Measurements from ENCODE around the gene RBM44. TPM values are rescaled to one million over a fixed set of nuclear protein-coding genes. Genes with fewer than 3 reads are reported as not detected.
"Not testable (repeated sequence)": the region's sequence is repeated elsewhere in the genome, so short reads cannot be mapped to it uniquely, and the experiment has no call there.

Gene RBM44
- total RNA-seq, 3 donors from 2014 or later, result 1.4 to 2.5 (median 2.0) TPM

DNA sequence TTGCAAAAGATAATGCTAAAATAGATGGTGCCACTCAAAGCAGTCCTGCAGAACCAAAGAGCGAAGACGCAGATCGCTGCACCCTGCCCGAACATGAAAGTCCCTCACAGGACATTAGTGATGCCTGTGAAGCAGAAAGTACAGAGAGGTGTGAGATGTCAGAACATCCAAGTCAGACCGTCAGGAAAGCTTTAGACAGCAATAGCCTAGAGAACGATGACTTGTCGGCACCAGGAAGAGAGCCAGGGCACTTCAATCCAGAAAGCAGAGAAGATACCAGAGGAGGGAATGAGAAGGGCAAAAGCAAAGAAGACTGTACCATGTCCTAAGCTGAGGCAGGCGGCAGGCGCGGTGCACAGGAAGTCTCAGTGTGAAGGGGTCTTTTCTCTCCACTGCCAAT, 34.8 kb upstream of the RBM44 start:
- no peaks in the 10 kb centered on the region for H3K9me3 ChIP-seq
- H3K4me1 ChIP-seq, result no peaks in the 10 kb centered on the region
- TF ChIP-seq POLR2A (IDR thresholded peaks at IDR 0.05) (no peak), POLR2AphosphoS5 (IDR thresholded peaks at IDR 0.05) (no peak)
- TF ChIP-seq, protein P1, sequence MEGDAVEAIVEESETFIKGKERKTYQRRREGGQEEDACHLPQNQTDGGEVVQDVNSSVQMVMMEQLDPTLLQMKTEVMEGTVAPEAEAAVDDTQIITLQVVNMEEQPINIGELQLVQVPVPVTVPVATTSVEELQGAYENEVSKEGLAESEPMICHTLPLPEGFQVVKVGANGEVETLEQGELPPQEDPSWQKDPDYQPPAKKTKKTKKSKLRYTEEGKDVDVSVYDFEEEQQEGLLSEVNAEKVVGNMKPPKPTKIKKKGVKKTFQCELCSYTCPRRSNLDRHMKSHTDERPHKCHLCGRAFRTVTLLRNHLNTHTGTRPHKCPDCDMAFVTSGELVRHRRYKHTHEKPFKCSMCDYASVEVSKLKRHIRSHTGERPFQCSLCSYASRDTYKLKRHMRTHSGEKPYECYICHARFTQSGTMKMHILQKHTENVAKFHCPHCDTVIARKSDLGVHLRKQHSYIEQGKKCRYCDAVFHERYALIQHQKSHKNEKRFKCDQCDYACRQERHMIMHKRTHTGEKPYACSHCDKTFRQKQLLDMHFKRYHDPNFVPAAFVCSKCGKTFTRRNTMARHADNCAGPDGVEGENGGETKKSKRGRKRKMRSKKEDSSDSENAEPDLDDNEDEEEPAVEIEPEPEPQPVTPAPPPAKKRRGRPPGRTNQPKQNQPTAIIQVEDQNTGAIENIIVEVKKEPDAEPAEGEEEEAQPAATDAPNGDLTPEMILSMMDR (IDR thresholded peaks at IDR 0.05), result no peak
- DNase-seq (ENCODE audit: low spot score in 2 of 2), result no peak
- no peak overlapping the region for H3K27ac ChIP-seq
- H3K4me3 ChIP-seq, result no peak overlapping the region
- H3K36me3 ChIP-seq, result no peaks in the 10 kb centered on the region
- intact Hi-C loops (cut with DNase I; ENCODE audit: low total_unique reads), result no loop called here
- no peaks in the 10 kb centered on the region for H3K27me3 ChIP-seq

DNA sequence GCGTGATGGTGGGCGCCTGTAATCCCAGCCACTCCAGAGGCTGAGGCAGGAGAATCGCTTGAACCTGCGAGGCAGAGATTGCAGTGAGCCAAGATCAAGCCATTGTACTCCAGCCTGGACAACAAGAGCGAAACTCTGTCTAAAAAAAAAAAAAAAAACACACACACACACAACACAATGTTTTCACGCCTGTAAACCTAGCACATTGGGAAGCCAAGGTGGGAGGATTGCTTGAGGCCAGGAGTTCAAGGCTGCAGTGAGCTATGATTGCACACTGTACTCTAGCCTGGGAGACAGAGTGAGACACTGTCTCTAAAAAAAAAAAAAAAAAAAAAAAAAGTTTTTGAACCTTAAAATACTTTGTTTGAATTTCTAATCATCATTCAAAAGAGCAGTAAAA, 33.5 kb upstream of the RBM44 start:
- intact Hi-C loops (cut with DNase I; ENCODE audit: low total_unique reads); DNase-seq (ENCODE audit: low spot score in 2 of 2); H3K27ac ChIP-seq; H3K4me3 ChIP-seq; H3K27me3 ChIP-seq; H3K36me3 ChIP-seq; H3K9me3 ChIP-seq; H3K4me1 ChIP-seq: not testable (repeated sequence)

DNA sequence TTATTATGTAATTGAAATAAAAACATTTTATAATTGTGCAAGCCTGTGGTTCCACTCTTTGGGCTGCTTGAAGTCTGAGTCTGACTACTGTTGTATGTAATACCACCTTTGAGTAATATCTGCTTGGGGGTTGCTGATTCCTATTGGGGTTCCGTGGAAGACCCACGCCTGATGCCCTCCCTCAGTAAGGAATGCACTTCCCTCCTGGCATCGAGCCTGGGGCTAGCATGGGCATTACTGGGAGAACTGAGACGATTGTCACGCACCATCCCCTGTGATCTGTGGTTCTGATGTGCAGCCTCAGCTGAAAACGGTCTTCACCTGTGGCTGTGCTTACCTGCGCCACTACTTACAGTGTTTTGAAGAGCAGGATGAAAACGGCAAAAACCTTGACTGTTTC, 32.7 kb upstream of the RBM44 start:
- Histone ChIP-seq H3K4me3 (no peak overlapping the region), H3K36me3 (no peaks in the 10 kb centered on the region), H3K27me3 (no peaks in the 10 kb centered on the region), H3K4me1 (no peaks in the 10 kb centered on the region), H3K27ac (no peak overlapping the region), H3K9me3 (no peaks in the 10 kb centered on the region)
- TF ChIP-seq POLR2A (IDR thresholded peaks at IDR 0.05) (no peak), POLR2AphosphoS5 (IDR thresholded peaks at IDR 0.05) (no peak)
- TF ChIP-seq, protein P1 (IDR thresholded peaks at IDR 0.05), result no peak
- intact Hi-C loops (cut with DNase I; ENCODE audit: low total_unique reads), result no loop called here
- DNase-seq (ENCODE audit: low spot score in 2 of 2), result no peak

DNA sequence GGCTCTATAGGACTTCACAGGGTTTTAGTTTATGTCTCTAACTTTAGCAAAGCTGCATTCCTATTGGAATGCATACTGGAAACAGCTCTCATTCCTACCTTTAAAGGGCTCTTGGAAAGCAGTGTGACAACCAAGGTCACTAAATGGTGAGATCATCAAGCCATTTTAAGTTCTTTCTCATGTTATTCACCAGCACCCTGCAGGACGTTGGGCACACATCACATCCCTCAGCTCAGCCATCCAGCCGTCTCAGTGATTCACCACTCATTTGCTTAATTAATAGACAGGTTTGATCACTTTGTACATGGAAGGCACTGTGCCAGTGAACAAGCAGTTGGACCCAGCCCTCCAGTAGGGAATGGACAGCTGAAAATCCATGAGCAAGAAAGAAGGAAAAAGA, 32.2 kb upstream of the RBM44 start:
- Histone ChIP-seq H3K4me3 (no peak overlapping the region), H3K4me1 (no peaks in the 10 kb centered on the region), H3K36me3 (no peaks in the 10 kb centered on the region), H3K27me3 (no peaks in the 10 kb centered on the region), H3K9me3 (no peaks in the 10 kb centered on the region), H3K27ac (no peak overlapping the region)
- intact Hi-C loops (cut with DNase I; ENCODE audit: low total_unique reads), result no loop called here
- DNase-seq (ENCODE audit: low spot score in 2 of 2), result no peak
- TF ChIP-seq POLR2A (IDR thresholded peaks at IDR 0.05), result no peak
- TF ChIP-seq, protein P1 (IDR thresholded peaks at IDR 0.05), result no peak
- no peak for TF ChIP-seq POLR2AphosphoS5 (IDR thresholded peaks at IDR 0.05)

DNA sequence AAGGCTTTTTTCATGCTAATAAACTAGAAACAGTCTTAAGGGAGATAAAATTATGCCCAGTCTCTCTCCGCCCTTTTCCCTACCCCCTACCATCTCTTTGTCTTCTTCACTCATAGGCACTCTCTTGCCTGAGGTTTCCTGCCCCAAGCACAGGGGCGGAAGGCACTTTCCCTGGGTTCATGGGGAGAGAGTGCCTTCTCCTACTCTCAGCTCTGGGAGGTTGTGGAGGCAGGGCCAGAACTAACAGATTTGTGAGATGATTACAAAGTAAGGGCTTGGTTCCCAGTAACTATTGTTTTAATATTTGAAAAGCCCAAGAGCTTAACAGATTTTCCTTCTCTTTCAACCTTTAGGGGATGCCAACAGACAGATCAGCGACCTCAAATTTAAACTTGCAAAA, 26.1 kb upstream of the RBM44 start:
- H3K36me3 ChIP-seq, result no peaks in the 10 kb centered on the region
- DNase-seq (ENCODE audit: low spot score in 2 of 2), result no peak
- H3K27me3 ChIP-seq, result no peaks in the 10 kb centered on the region
- TF ChIP-seq POLR2AphosphoS5 (IDR thresholded peaks at IDR 0.05) (no peak), POLR2A (IDR thresholded peaks at IDR 0.05) (no peak)
- TF ChIP-seq, protein P1 (IDR thresholded peaks at IDR 0.05), result no peak
- no peaks in the 10 kb centered on the region for H3K9me3 ChIP-seq
- intact Hi-C loops (cut with DNase I; ENCODE audit: low total_unique reads), result no loop called here
- no peaks in the 10 kb centered on the region for H3K4me1 ChIP-seq
- H3K4me3 ChIP-seq, result no peak overlapping the region
- no peak overlapping the region for H3K27ac ChIP-seq

DNA sequence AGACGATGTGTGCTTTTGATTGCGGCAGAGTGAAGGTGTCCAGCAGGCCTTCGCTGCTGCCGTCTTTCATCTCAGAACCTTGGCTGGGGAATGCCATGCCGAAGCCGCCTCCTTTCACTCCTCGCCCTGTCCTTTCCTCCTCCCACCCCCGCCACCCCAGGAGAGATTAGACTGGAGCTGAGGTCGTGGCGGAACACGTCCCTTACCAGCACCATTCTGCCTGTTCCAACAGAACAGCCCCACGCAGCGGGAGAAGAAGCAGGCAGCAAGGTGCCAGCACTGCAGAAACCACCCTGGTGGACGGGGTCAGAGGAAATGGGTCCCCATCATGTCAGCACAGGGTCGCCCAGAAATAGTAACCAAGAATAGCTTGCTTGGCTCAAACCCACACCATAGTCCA, 24.8 kb upstream of the RBM44 start:
- no peak for TF ChIP-seq POLR2A (IDR thresholded peaks at IDR 0.05)
- peak overlapping the region in 1 of 2 donors; percentile 40 for H3K27ac ChIP-seq
- intact Hi-C loops (cut with DNase I; ENCODE audit: low total_unique reads), result no loop called here
- no peaks in the 10 kb centered on the region for H3K4me1 ChIP-seq
- no peaks in the 10 kb centered on the region for H3K27me3 ChIP-seq
- DNase-seq (ENCODE audit: low spot score in 2 of 2), result no peak
- no peak overlapping the region for H3K4me3 ChIP-seq
- H3K36me3 ChIP-seq, result no peaks in the 10 kb centered on the region
- H3K9me3 ChIP-seq, result no peaks in the 10 kb centered on the region

Measured in breast epithelium (tissue), 4 donors.